ENCODE measurements around the gene MYPOP. TPM values are rescaled to one million over a fixed set of nuclear protein-coding genes. Genes with fewer than 3 reads are reported as not detected.

MYPOP gene
- total and polyA plus RNA-seq, 2 of the 13 experiments (the other 11 are each of a cell fraction or from before 2014, with no cell fraction given) = 2.3 to 2.7 TPM

- 0 out of 2 replicates have a peak, but pooled peaks cover 14% of the 10 kb centered on the region for H4K20me1 ChIP-seq (ENCODE audit: insufficient read depth, low read length)
- intact Hi-C loops (cut with micrococcal nuclease; ENCODE audit: unreplicated experiment) = loop anchor here (1.0 kb wide), 3 partner anchors 10 to 47 kb away; no protein-coding TSS in a partner anchor
- no peaks in the 10 kb centered on the region for H3K9me3 ChIP-seq (ENCODE audit: low read length)
- H2AFZ ChIP-seq (ENCODE audit: low read length) = no peak within 1 kb of the TSS
- peaks cover 51% of the 10 kb centered on the region for H3K4me1 ChIP-seq (ENCODE audit: insufficient read depth, low read length)
- ChIA-PET CTCF (ENCODE audit: low intra/inter-chr PET ratio, low total read pairs) (interaction anchor here (1.1 to 5.8 kb wide), 2 partner anchors 20 to 47 kb away, joined by 4 to 263 read pairs; partner anchors contain the start of gene IRF2BP1), POLR2A (interaction anchor here (0.6 to 13.2 kb wide), 18 partner anchors 9 to 1301 kb away, joined by 3 to 388 read pairs (median 6); partner anchors contain the start of genes CCDC61, DMWD, IRF2BP1 and MYPOP)
- peak; percentile 80 for ATAC-seq
- peak within 1 kb of the TSS; percentile 90 to 97 (median 92) for H3K4me3 ChIP-seq (replicated peaks in 1 of 3; ENCODE audit: insufficient read depth in 1 of 3, low read depth in 2 of 3, low read length in 3 of 3)
- in situ Hi-C loops (cut with HindIII; ENCODE audit: extremely low pct_ligation_motif_present, low pct_unique_long_range_greater_than_20kb) = no loop called here
- H3K79me2 ChIP-seq (ENCODE audit: insufficient read depth, low read length) = peaks cover 66% of the 10 kb centered on the region
- peaks cover 1 to 7% of the 10 kb centered on the region in 2 experiments; a peak in 3 of 5 replicates for H3K36me3 ChIP-seq (replicated peaks in 1 of 2; ENCODE audit: control insufficient read depth in 1 of 2, insufficient read depth in 2 of 2, low read length in 2 of 2)
- DNase-seq (ENCODE audit: low spot score) = peak; percentile 64
- WGBS (ENCODE audit: low lambda C conversion rate) = 3% methylated on average over 14 of the region's 71 CpGs
- peak within 1 kb of the TSS; percentile 84 for H3K4me2 ChIP-seq (ENCODE audit: low read depth, low read length)
- peak within 1 kb of the TSS; percentile 57 for H3K27ac ChIP-seq (ENCODE audit: extremely low read length, insufficient read depth, low read length)
- H3K9ac ChIP-seq (ENCODE audit: insufficient read depth, low read depth, low read length) = peak within 1 kb of the TSS; percentile 80
- no TSS peak for BruUV-seq (replicated peaks)
- FAIRE-seq = no peak
- H3K27me3 ChIP-seq (ENCODE audit: control insufficient read depth in 1 of 2, insufficient read depth in 2 of 2, low read length in 2 of 2) = no peaks in the 10 kb centered on the region; a peak in 1 of 5 replicates
- no peak for TF ChIP-seq ZNF737 (CRISPR knock-in tag; IDR thresholded peaks at IDR 0.05; ENCODE audit: borderline replicate concordance)
- no peak for TF ChIP-seq MBNL3 (CRISPR knock-in tag; conservative IDR thresholded peaks at IDR 0.05)
- no peak for TF ChIP-seq LCORL (IDR thresholded peaks at IDR 0.05)
- no peak for TF ChIP-seq LCORL (CRISPR knock-in tag; IDR thresholded peaks at IDR 0.05)
- TF ChIP-seq MEIS2 (CRISPR knock-in tag; IDR thresholded peaks at IDR 0.05) = 0 out of 2 replicates have a peak, but pooled peaks have one; percentile 20
- TF ChIP-seq ZNF3 (CRISPR knock-in tag; IDR thresholded peaks at IDR 0.05) = 0 out of 2 replicates have a peak, but pooled peaks have one; percentile 57
- TF ChIP-seq SP2 (CRISPR knock-in tag; IDR thresholded peaks at IDR 0.05) = no peak
- TF ChIP-seq HNF1A (IDR thresholded peaks at IDR 0.05; ENCODE audit: low read depth) = peak; percentile 19; the same call in 1 of the 2 replicates
- peak; percentile 79; the same call in 1 of the 2 replicates for TF ChIP-seq HNF1A (CRISPR knock-in tag; IDR thresholded peaks at IDR 0.05; ENCODE audit: borderline replicate concordance)
- 0 out of 2 replicates have a peak, but pooled peaks have one; percentile 45 for TF ChIP-seq FOXK1 (CRISPR knock-in tag; IDR thresholded peaks at IDR 0.05; ENCODE audit: borderline replicate concordance, low read depth)
- peak; percentile 46 for TF ChIP-seq SKI (IDR thresholded peaks at IDR 0.05; ENCODE audit: partially characterized antibody)
- TF ChIP-seq ZNF121 (CRISPR knock-in tag; IDR thresholded peaks at IDR 0.05) = peak; percentile 29; the same call in 1 of the 2 replicates
- TF ChIP-seq ZNF615 (CRISPR knock-in tag; IDR thresholded peaks at IDR 0.05; ENCODE audit: borderline replicate concordance) = no peak
- no peak for TF ChIP-seq POGZ (CRISPR knock-in tag; IDR thresholded peaks at IDR 0.05)
- no peak; the same call in 1 of the 2 replicates for TF ChIP-seq NCOA2 (CRISPR knock-in tag; IDR thresholded peaks at IDR 0.05)
- TF ChIP-seq SOX6 (IDR thresholded peaks at IDR 0.05) = no peak
- TF ChIP-seq SOX6 (CRISPR knock-in tag; IDR thresholded peaks at IDR 0.05) = no peak
- TF ChIP-seq ZNF652 (CRISPR knock-in tag; IDR thresholded peaks at IDR 0.05; ENCODE audit: borderline replicate concordance, low read depth) = peak; percentile 44; the same call in 1 of the 2 replicates
- no peak for TF ChIP-seq ISX (CRISPR knock-in tag; conservative IDR thresholded peaks at IDR 0.05)
- peak; percentile 48; the same call in 1 of the 2 replicates for TF ChIP-seq HDAC2 (CRISPR knock-in tag; IDR thresholded peaks at IDR 0.05)
- 0 out of 2 replicates have a peak, but pooled peaks have one; percentile 20 for TF ChIP-seq PPARG (CRISPR knock-in tag; conservative IDR thresholded peaks at IDR 0.05)
- TF ChIP-seq CEBPG (CRISPR knock-in tag; IDR thresholded peaks at IDR 0.05) = no peak
- no peak for TF ChIP-seq FOXK2 (IDR thresholded peaks at IDR 0.05)
- no peak for TF ChIP-seq SATB2 (CRISPR knock-in tag; IDR thresholded peaks at IDR 0.05)
Measured at GRCh38 chr19:45863840-45864628, 38.4 kb downstream of the MYPOP start, which contains the start of gene FOXA3. Gene FOXA3, plus strand, starts transcription at chr19:45864326. Its CDS starts 131 bp downstream, at chr19:45864457.
